Parathyroid adenoma (tissue), 2 donors: ENCODE measurements around the gene APBA1.

Source experiments
- H2AFZ ChIP-seq: fragments of 300-600 bp; sonication (generic); one replicate; pipeline ENCODE4 v1.7.0; 2017; ENCODE audit warnings: antibody characterized with exemption, mild to moderate bottlenecking
- H3K27ac ChIP-seq: fragments of 300-600 bp; sonication (generic); one replicate; pipeline ENCODE4 v1.7.0; 2017
- H3K27me3 ChIP-seq: fragments of 300-600 bp; sonication (generic); one replicate; pipeline ENCODE4 v1.7.0; 2017; ENCODE audit warnings: low read length; ENCODE audit not compliant: control insufficient read depth, insufficient read depth
- H3K36me3 ChIP-seq: fragments of 300-600 bp; sonication (generic); one replicate; pipeline ENCODE4 v1.7.0; 2017; ENCODE audit warnings: low read length; ENCODE audit not compliant: control insufficient read depth, insufficient read depth
- H3K4me1 ChIP-seq: fragments of 300-600 bp; sonication (generic); one replicate; pipeline ENCODE4 v1.7.0; 2017; ENCODE audit warnings: control low read depth
- H3K4me2 ChIP-seq: fragments of 300-600 bp; sonication (generic); one replicate; pipeline ENCODE4 v1.7.0; 2017; ENCODE audit warnings: low read length
- H3K4me3 ChIP-seq: fragments of 300-600 bp; sonication (generic); one replicate; pipeline ENCODE4 v1.7.0; 2017; ENCODE audit warnings: low read depth, low read length
- H3K79me2 ChIP-seq: fragments of 300-600 bp; sonication (generic); one replicate; pipeline ENCODE4 v1.7.0; 2017; ENCODE audit warnings: control low read depth
- H3K9ac ChIP-seq: fragments of 300-600 bp; sonication (generic); one replicate; pipeline ENCODE4 v1.7.0; 2017; ENCODE audit warnings: mild to moderate bottlenecking
- H3K9me3 ChIP-seq: fragments of 300-600 bp; sonication (generic); one replicate; pipeline ENCODE4 v1.7.0; 2017; ENCODE audit warnings: low read length; ENCODE audit not compliant: control insufficient read depth
- TF ChIP-seq, protein P1 (sequence below): fragments of 300-600 bp; sonication (generic); IDR thresholded peaks from one replicate; pipeline ENCODE4 v1.7.0; 2017; ENCODE audit warnings: antibody characterized with exemption, mild to moderate bottlenecking
- donor health status: primary hyperparathyroidism.

The APBA1 gene

DNA sequence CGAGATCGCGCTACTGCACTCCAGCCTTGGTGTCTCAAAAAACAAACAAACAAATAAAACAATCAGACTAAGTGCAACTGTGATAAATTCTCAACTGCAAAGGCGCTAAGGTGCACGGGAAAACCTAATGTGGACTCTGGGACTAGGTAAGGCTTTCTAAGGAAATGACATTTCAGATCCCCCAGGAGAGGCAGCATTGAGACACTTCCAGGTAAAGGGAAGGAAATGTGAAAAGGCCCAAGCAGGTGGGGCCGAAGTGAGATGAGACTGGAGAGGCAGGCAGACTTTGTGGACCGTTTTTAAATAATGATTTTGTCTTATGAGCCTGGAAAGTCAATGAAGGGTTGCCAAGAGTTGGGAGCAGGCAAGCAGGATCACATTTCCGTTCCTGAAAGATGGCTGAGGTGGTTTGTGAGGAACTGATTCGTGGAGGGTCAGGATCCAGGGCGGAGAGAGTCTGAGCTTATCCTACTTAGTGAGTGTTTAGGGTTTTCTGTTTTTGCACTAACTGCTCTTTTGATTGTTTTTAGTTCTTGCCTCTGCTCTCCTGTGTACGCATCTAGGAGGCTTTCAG, 2.0 kb upstream of the APBA1 start:
- Histone ChIP-seq H3K9ac (no peak overlapping the region), H3K4me3 (no peak overlapping the region), H3K9me3 (no peaks in the 10 kb centered on the region), H3K36me3 (no peaks in the 10 kb centered on the region), H3K4me2 (peak overlapping the region; percentile 41), H3K27me3 (no peaks in the 10 kb centered on the region), H2AFZ (peak overlapping the region; percentile 74), H3K27ac (peak overlapping the region; percentile 32), H3K4me1 (peaks cover 6% of the 10 kb centered on the region), H3K79me2 (no peaks in the 10 kb centered on the region)
- TF ChIP-seq, protein P1, sequence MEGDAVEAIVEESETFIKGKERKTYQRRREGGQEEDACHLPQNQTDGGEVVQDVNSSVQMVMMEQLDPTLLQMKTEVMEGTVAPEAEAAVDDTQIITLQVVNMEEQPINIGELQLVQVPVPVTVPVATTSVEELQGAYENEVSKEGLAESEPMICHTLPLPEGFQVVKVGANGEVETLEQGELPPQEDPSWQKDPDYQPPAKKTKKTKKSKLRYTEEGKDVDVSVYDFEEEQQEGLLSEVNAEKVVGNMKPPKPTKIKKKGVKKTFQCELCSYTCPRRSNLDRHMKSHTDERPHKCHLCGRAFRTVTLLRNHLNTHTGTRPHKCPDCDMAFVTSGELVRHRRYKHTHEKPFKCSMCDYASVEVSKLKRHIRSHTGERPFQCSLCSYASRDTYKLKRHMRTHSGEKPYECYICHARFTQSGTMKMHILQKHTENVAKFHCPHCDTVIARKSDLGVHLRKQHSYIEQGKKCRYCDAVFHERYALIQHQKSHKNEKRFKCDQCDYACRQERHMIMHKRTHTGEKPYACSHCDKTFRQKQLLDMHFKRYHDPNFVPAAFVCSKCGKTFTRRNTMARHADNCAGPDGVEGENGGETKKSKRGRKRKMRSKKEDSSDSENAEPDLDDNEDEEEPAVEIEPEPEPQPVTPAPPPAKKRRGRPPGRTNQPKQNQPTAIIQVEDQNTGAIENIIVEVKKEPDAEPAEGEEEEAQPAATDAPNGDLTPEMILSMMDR: no peak

DNA sequence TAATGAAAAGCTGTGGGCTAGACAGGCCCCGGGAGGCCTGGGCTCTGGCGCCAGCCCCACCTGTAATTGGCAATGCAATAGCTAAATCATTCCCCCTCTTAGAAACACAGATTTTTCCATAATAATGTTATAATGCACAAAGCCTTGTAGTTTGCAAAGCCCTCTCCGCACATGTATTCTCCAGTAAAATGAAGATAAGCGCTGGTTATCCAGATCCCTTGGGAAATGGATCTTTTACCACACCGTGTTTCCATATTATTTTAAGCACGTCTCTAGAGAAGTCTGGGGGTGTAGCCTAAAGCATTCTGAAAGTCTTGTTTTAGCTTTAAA, 1.1 kb upstream of the APBA1 start:
- H3K27me3 ChIP-seq: no peaks in the 10 kb centered on the region
- no peaks in the 10 kb centered on the region for H3K36me3 ChIP-seq
- peak overlapping the region; percentile 57 for H3K27ac ChIP-seq
- peaks cover 6% of the 10 kb centered on the region for H3K4me1 ChIP-seq
- H2AFZ ChIP-seq: peak overlapping the region; percentile 89
- H3K79me2 ChIP-seq: no peaks in the 10 kb centered on the region
- H3K9me3 ChIP-seq: no peaks in the 10 kb centered on the region
- peak overlapping the region; percentile 73 for H3K4me3 ChIP-seq
- H3K9ac ChIP-seq: no peak overlapping the region
- H3K4me2 ChIP-seq: peak overlapping the region; percentile 98
- TF ChIP-seq, protein P1: no peak

DNA sequence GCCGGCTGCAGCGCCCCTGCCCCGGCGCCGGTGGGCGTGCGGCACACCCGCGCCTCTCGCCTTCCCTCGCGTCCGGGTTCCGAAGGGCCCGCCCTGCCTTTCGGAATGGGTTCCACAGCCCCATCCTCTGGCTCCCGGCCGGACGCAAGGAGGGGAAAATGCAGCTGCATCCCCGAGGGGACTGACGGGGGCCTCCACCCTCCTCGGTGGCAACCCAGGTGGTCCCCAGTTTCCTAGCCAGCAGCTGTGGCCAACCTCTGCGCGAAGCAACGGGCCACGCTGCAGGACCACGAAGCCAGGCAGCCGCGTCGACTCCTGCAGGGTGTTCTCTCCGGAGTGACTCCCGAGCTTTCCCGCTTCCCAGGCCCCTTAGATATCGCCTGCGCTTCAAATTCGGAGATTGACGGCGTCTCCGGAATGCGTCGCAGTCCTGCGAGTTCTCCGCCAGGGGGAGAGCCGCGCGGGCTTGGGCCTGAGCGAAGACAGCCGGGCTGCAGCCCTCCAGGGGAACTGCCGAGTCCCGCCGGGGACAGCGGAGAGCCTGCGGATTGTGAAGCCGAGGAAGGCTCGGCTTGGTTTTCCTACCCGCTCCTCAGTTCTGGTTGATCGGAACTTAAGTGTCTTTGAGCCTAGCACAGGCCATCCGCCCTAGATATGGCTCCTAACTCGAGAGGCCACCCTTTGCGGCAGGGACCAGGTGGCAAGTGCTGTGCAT, 582 bp upstream of the APBA1 start:
- Histone ChIP-seq H3K36me3 (no peaks in the 10 kb centered on the region), H3K27me3 (no peaks in the 10 kb centered on the region), H3K4me2 (peak overlapping the region; percentile 98), H3K4me1 (peaks cover 6% of the 10 kb centered on the region), H3K9ac (no peak overlapping the region), H3K9me3 (no peaks in the 10 kb centered on the region), H3K27ac (peak overlapping the region; percentile 57), H3K79me2 (no peaks in the 10 kb centered on the region), H3K4me3 (peak overlapping the region; percentile 73), H2AFZ (peak overlapping the region; percentile 89)
- TF ChIP-seq, protein P1: peak; percentile 77

DNA sequence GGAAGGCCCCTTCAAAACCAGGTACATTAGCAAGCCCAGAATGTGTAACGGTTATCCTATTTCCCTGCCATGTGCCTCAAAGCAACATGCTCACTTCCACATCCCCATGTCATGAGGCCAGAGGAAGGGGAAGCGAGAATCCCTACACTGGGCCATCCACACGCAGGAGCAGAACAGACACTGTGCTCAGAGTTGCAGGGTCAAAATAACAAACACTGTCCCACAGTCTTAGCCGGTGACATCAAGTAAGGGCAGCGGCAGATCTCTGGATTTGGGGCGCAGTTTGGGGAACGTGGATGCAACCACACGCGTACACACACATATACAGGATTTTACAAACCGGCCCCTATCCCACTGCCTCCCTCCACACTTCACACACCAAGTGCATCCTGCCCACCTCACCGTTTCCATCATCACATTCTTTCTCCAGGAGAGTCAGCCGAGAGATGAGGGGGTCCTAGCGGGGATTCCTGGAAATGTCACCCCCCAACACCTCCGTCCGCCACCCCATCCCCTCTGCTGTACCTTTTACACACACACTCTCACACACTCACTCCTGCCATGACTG, 776 bp downstream of the APBA1 start:
- Histone ChIP-seq H2AFZ (peak overlapping the region; percentile 89), H3K4me3 (peak overlapping the region; percentile 66), H3K27ac (no peak overlapping the region), H3K27me3 (no peaks in the 10 kb centered on the region), H3K4me2 (peak overlapping the region; percentile 94), H3K9ac (no peak overlapping the region), H3K4me1 (peaks cover 6% of the 10 kb centered on the region), H3K36me3 (no peaks in the 10 kb centered on the region), H3K9me3 (no peaks in the 10 kb centered on the region), H3K79me2 (no peaks in the 10 kb centered on the region)
- TF ChIP-seq, protein P1: no peak
